GM23248 (cell line): ENCODE data around the gene MAP3K12. TPM values are rescaled to one million over a fixed set of nuclear protein-coding genes. Genes with fewer than 3 reads are reported as not detected.
A peak's percentile ranks its signal among the peaks of the same experiment; 100 is the strongest.

ENCODE experiments used
- DNase-seq: peaks from one replicate; pipeline ENCODE4 v3.0.0-alpha.2; 2015
- H2AFZ ChIP-seq: fragments of 200-600 bp; sonication (generic); 2 replicates; pipeline ENCODE4 v1.6.1; 2016; ENCODE audit warnings: antibody characterized with exemption
- H3F3A ChIP-seq: fragments of 200-600 bp; sonication (generic); 2 replicates; pipeline ENCODE4 v1.6.1; 2016; ENCODE audit warnings: mild to moderate bottlenecking, antibody characterized with exemption, mixed run types; ENCODE audit not compliant: insufficient read depth
- H3K27ac ChIP-seq: fragments of 200-600 bp; sonication (generic); 2 replicates; pipeline ENCODE4 v1.5.1; 2016; ENCODE audit warnings: mild to moderate bottlenecking
- H3K27me3 ChIP-seq: fragments of 200-600 bp; sonication (generic); replicated peaks from 2 replicates; pipeline ENCODE4 v1.6.1; 2016; ENCODE audit warnings: mild to moderate bottlenecking; ENCODE audit not compliant: insufficient read depth
- H3K36me3 ChIP-seq: fragments of 200-600 bp; sonication (generic); 2 replicates; pipeline ENCODE4 v1.6.1; 2016; ENCODE audit warnings: low read depth, mild to moderate bottlenecking
- H3K4me1 ChIP-seq: fragments of 200-600 bp; sonication (generic); 2 replicates; pipeline ENCODE4 v1.6.1; 2016; ENCODE audit warnings: mild to moderate bottlenecking; ENCODE audit not compliant: insufficient read depth
- H3K4me2 ChIP-seq: fragments of 200-600 bp; sonication (generic); one replicate; pipeline ENCODE4 v1.6.1; 2016; ENCODE audit warnings: mild to moderate bottlenecking; ENCODE audit not compliant: unreplicated experiment
- H3K4me3 ChIP-seq: fragments of 200-600 bp; sonication (generic); 2 replicates; pipeline ENCODE4 v1.5.1; 2016; ENCODE audit warnings: mild to moderate bottlenecking
- H3K79me2 ChIP-seq: fragments of 200-600 bp; sonication (generic); 2 replicates; pipeline ENCODE4 v1.6.1; 2016; ENCODE audit warnings: mild to moderate bottlenecking; ENCODE audit not compliant: insufficient read depth
- H3K9ac ChIP-seq: fragments of 200-600 bp; sonication (generic); 2 replicates; pipeline ENCODE4 v1.6.1; 2016; ENCODE audit warnings: mild to moderate bottlenecking
- H3K9me2 ChIP-seq: fragments of 200-600 bp; sonication (generic); 2 replicates; pipeline ENCODE4 v1.6.1; 2016; ENCODE audit warnings: mixed run types, mild to moderate bottlenecking, moderate library complexity; ENCODE audit not compliant: insufficient read depth
- H3K9me3 ChIP-seq: fragments of 200-600 bp; sonication (generic); one replicate; pipeline ENCODE4 v1.6.1; 2017; ENCODE audit warnings: low read depth
- H4K20me1 ChIP-seq: fragments of 200-600 bp; sonication (generic); 2 replicates; pipeline ENCODE4 v1.6.0; 2016; ENCODE audit not compliant: insufficient read depth
- EZH2 ChIP-seq: fragments of 200-600 bp; sonication (generic); IDR thresholded peaks from 2 replicates; pipeline ENCODE4 v1.6.1; 2018; ENCODE audit warnings: antibody characterized with exemption, mild to moderate bottlenecking; ENCODE audit not compliant: insufficient read depth, poor library complexity, severe bottlenecking
- EZH2phosphoT487 ChIP-seq: fragments of 200-600 bp; sonication (generic); IDR thresholded peaks from 2 replicates; pipeline ENCODE4 v1.6.1; 2018; ENCODE audit warnings: antibody characterized with exemption, moderate library complexity, mild to moderate bottlenecking, low read depth; ENCODE audit not compliant: insufficient read depth
- WGBS, 2 experiments: methylation state at CpG; one replicate each; pipeline ENCODE4 v1.1.6; 2015 to 2017; ENCODE audit warnings: low lambda C conversion rate in 2 of 2, low coverage in 1 of 2; ENCODE audit errors: missing lambda C conversion rate in 2 of 2; 5-methylcytosine and 5-hydroxymethylcytosine counted together
- in situ Hi-C: fragments of 300-500 bp; cut with MboI; formaldehyde crosslinking; loops from 2 replicates; pipeline ENCODE4 v1.15.0; 2020
- polyA plus RNA-seq: library from polyadenylated mRNA; unstranded; fragments of >200 nt; fragmentation: Nextera tagmentation; extraction: Ambion mirVana; gene quantifications from 2 replicates; pipeline ENCODE4 v1.2.1, GENCODE V29; 2016
- total RNA-seq: library from RNA; depleted of rRNA; stranded (reverse); fragments of >200 nt; shearing (Covaris generic); gene quantifications from 2 replicates; pipeline ENCODE4 v1.2.3, GENCODE V29; 2014

The MAP3K12 gene
- total and polyA plus RNA-seq, 2 experiments from 2014 or later = 8.7 to 37.4 TPM

DNA sequence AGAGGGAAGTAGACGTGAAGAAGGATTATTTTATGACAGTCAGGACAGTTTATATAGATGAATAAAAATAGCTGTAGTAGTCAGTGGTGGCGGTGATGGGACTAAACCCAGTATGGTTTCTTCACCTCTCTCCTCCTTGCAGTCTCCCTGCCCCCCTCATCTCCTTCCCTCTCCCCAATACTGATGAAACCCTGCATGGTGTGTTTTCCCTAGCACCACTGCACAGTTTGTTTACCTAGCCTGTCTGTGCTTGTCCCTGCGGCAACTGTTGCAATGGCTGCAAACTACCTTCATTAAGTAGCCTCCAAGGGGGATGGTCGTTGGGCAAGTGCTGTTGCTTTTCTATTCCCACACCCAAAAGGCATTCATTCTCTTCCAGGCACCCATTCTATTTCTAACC, 32.6 kb downstream of the MAP3K12 start:
- no peak for TF ChIP-seq EZH2
- Histone ChIP-seq H3K79me2 (peaks cover 98% of the 10 kb centered on the region), H3K9me2 (no peaks in the 10 kb centered on the region), H3K27ac (no peak overlapping the region), H3K36me3 (peaks cover 91% of the 10 kb centered on the region), H4K20me1 (no peaks in the 10 kb centered on the region), H3F3A (peaks cover 77% of the 10 kb centered on the region), H3K9ac (0 out of 2 replicates have a peak overlapping the region, but pooled peaks have one; percentile 10), H3K4me3 (no peak overlapping the region), H3K4me1 (no peaks in the 10 kb centered on the region), H3K4me2 (no peak overlapping the region), H3K27me3 (no peaks in the 10 kb centered on the region), H3K9me3 (no peaks in the 10 kb centered on the region), H2AFZ (no peak overlapping the region)
- in situ Hi-C loops = no loop called here
- DNase-seq = no peak
- WGBS, 2 experiments = 75 to 79% methylated on average over 4 of the region's 4 CpGs

DNA sequence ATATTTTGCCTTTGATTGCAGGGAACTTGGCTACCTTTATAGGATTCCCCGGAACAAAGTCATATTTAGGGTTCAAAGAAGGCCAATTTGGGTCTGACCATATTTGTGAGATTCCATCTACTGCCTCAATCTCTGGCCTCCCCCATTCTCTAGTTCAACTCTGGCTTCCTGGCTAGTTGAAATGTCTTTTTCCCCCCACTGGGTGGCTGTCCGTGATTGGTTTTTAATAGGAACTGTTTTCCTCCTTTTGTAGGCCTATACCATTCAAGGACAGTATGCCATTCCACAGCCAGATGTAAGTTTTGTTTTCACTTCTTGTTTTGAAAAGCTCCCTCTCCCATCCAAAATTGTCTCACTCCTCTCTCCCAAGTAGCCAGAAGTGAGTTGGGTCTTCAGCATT, 33.6 kb downstream of the MAP3K12 start:
- in situ Hi-C loops = no loop called here
- H2AFZ ChIP-seq = no peak overlapping the region
- no peaks in the 10 kb centered on the region for H3K4me1 ChIP-seq
- H3K4me3 ChIP-seq = no peak overlapping the region
- DNase-seq = no peak
- H3K79me2 ChIP-seq = peaks cover 100% of the 10 kb centered on the region
- TF ChIP-seq EZH2 = no peak
- TF ChIP-seq EZH2phosphoT487 = no peak
- H3K27ac ChIP-seq = peak overlapping the region; percentile 12
- peak overlapping the region; percentile 10; the same call in 1 of the 2 replicates for H3K9ac ChIP-seq
- no peaks in the 10 kb centered on the region for H3K9me3 ChIP-seq
- no peak overlapping the region for H3K4me2 ChIP-seq
- peaks cover 94% of the 10 kb centered on the region for H3K36me3 ChIP-seq
- no peaks in the 10 kb centered on the region for H3K9me2 ChIP-seq
- peaks cover 7% of the 10 kb centered on the region; the same call in 1 of the 2 replicates for H4K20me1 ChIP-seq
- H3K27me3 ChIP-seq = no peaks in the 10 kb centered on the region
- peaks cover 79% of the 10 kb centered on the region for H3F3A ChIP-seq
- 63 to 66% methylated on average over 2 of the region's 2 CpGs for WGBS, 2 experiments

DNA sequence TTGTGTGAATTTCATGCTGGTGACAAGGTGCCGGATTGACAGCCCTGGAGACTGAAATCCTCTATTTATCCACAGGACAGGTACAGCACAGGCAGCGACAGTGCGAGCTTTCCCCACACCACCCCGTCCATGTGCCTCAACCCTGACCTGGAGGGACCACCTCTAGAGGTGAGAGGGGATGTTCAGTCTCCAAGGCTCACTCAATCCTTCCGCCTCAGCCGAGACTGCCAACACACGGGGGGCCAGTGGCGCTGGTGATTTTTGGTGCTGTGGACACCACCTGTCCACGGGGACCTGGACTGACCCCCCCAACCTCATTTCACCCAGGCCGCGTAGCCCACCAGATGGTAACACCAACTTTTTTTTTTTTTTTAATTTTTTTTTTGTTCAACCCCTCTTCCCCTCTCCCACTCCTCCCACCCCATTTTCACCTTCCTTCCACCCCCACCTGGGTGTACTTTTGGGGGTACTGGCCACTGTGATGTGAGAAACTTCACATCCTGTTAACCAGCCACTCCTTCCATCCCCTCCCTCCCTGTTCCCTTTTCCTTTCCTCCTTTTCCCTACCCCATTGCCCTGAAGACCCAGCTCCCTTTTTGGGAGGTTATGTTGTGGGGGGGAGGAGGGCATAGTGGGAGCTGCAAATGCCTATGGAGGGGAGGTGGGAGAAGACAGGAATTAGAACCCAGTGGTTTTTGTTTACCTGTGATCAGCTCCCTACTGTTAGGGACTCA, 34.4 kb downstream of the MAP3K12 start:
- Histone ChIP-seq H3K9ac (0 out of 2 replicates have a peak overlapping the region, but pooled peaks have one; percentile 12), H4K20me1 (peaks cover 8% of the 10 kb centered on the region; the same call in 1 of the 2 replicates), H3K9me2 (no peaks in the 10 kb centered on the region), H3K27me3 (no peaks in the 10 kb centered on the region), H3K36me3 (peaks cover 96% of the 10 kb centered on the region), H2AFZ (no peak overlapping the region), H3K4me2 (no peak overlapping the region), H3K27ac (no peak overlapping the region), H3F3A (peaks cover 79% of the 10 kb centered on the region), H3K79me2 (peaks cover 100% of the 10 kb centered on the region), H3K4me1 (no peaks in the 10 kb centered on the region), H3K9me3 (no peaks in the 10 kb centered on the region), H3K4me3 (no peak overlapping the region)
- TF ChIP-seq EZH2phosphoT487 (no peak), EZH2 (no peak)
- DNase-seq = no peak
- WGBS, 2 experiments = 85 to 89% methylated on average over 11 of the region's 11 CpGs
- in situ Hi-C loops = no loop called here

DNA sequence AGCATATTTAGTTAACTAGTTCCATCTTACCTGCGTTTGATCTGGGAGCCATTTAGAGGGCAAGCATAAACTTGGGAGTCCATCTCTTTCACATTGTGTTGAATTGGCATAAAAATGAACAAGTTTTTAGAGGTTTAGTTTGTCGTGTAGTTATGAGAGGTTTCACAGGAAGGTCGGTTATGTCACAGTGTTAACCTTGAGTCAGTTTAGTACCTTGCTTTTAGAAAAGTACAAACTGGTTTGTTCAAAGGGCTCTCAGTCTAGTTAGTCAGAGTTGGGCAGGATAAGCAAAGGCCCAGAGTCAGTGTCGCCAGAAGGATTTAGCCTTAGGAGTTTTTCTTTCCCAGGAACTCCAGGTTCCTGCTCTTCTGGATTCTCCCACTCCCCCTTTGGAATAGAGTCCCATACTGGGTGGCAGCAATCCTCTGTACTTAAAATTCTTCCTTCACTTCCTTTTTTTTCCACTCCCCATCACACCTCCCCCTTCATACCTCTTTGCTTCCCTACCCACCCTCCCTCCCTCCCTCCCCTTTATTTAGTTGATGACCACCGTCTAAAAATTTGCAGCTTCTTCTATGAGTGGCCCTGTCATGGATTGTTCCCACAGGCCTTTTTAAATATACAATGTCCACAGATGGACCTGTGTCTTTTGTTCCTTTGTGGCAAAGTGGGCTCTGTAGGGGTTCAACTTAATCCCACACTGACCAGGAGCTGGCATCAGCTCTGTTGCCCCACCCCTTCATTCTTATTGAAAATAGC, 35.3 kb downstream of the MAP3K12 start:
- Histone ChIP-seq H3K27me3 (no peaks in the 10 kb centered on the region), H3K36me3 (peaks cover 96% of the 10 kb centered on the region), H3K9me2 (no peaks in the 10 kb centered on the region), H3K79me2 (peaks cover 100% of the 10 kb centered on the region), H3F3A (peaks cover 80% of the 10 kb centered on the region), H3K4me1 (no peaks in the 10 kb centered on the region), H3K4me3 (no peak overlapping the region), H2AFZ (no peak overlapping the region), H3K4me2 (no peak overlapping the region), H3K9me3 (no peaks in the 10 kb centered on the region), H4K20me1 (peaks cover 8% of the 10 kb centered on the region; the same call in 1 of the 2 replicates), H3K27ac (no peak overlapping the region), H3K9ac (no peak overlapping the region)
- no peak for DNase-seq
- TF ChIP-seq EZH2phosphoT487 = no peak
- no peak for TF ChIP-seq EZH2
- 52 to 55% methylated on average over 5 of the region's 5 CpGs for WGBS, 2 experiments
- in situ Hi-C loops = no loop called here
